Keratinocyte (primary cell): ENCODE measurements around the gene RGS3. TPM values are rescaled to one million over a fixed set of nuclear protein-coding genes. Genes with fewer than 3 reads are reported as not detected.

ENCODE experiments used
- DNase-seq: peaks from one replicate; pipeline ENCODE4 v3.0.0-alpha.2; 2011; ENCODE audit warnings: low read depth, missing footprints, low spot score
- FAIRE-seq: peaks from 2 replicates; lab custom pipeline; 2011; peaks lifted over from hg19 to GRCh38; lab: Jason Lieb, UNC
- H2AFZ ChIP-seq: 2 replicates; pipeline ENCODE4 v1.6.0; 2012; ENCODE audit warnings: low read length, control low read depth, inconsistent platforms; ENCODE audit not compliant: control insufficient read depth
- H3K27ac ChIP-seq: 2 replicates; pipeline ENCODE4 v1.5.1; 2011; ENCODE audit warnings: low read length; ENCODE audit not compliant: control insufficient read depth, insufficient read depth
- H3K27me3 ChIP-seq: 3 replicates; pipeline ENCODE4 v1.6.0; 2011; ENCODE audit warnings: low read length; ENCODE audit not compliant: control insufficient read depth, insufficient read depth; ENCODE audit errors: extremely low read depth
- H3K36me3 ChIP-seq, 2 experiments: 2 replicates in 1 of 2; 3 replicates in 1 of 2; pipeline ENCODE4 v1.5.1; 2011; ENCODE audit warnings: low read length in 2 of 2, mild to moderate bottlenecking in 1 of 2; ENCODE audit not compliant: control insufficient read depth in 2 of 2, insufficient read depth in 2 of 2; ENCODE audit errors: extremely low read depth in 1 of 2
- H3K4me1 ChIP-seq: 3 replicates; pipeline ENCODE4 v1.5.1; 2011; ENCODE audit warnings: low read length; ENCODE audit not compliant: control insufficient read depth, insufficient read depth; ENCODE audit errors: extremely low read depth
- H3K4me2 ChIP-seq: 3 replicates; pipeline ENCODE4 v1.6.0; 2011; ENCODE audit warnings: low read depth, low read length; ENCODE audit not compliant: control insufficient read depth, insufficient read depth; ENCODE audit errors: extremely low read depth
- H3K4me3 ChIP-seq, 3 experiments: fragments of 200-600 bp in 1 of 3; sonication (generic) in 1 of 3; 2 replicates in 2 of 3; 3 replicates in 1 of 3; pipeline ENCODE4 v1.5.1; 2011 to 2016; ENCODE audit warnings: low read length in 3 of 3, mild to moderate bottlenecking in 3 of 3, control low read depth in 2 of 3, inconsistent platforms in 1 of 3, low read depth in 1 of 3, mixed read lengths in 1 of 3, mixed run types in 1 of 3, moderate library complexity in 1 of 3; ENCODE audit not compliant: control insufficient read depth in 2 of 3, insufficient read depth in 2 of 3; ENCODE audit errors: extremely low read depth in 1 of 3
- H3K79me2 ChIP-seq: 2 replicates; pipeline ENCODE4 v1.6.0; 2012; ENCODE audit warnings: low read length; ENCODE audit not compliant: control insufficient read depth, insufficient read depth
- H3K9ac ChIP-seq: 3 replicates; pipeline ENCODE4 v1.6.0; 2011; ENCODE audit warnings: low read length; ENCODE audit not compliant: control insufficient read depth, insufficient read depth; ENCODE audit errors: extremely low read depth
- H3K9me1 ChIP-seq: 3 replicates; pipeline ENCODE4 v1.6.0; 2011; ENCODE audit warnings: low read length; ENCODE audit not compliant: control insufficient read depth, insufficient read depth; ENCODE audit errors: extremely low read depth
- H3K9me3 ChIP-seq: 2 replicates; pipeline ENCODE4 v1.5.1; 2012; ENCODE audit warnings: low read depth, low read length; ENCODE audit not compliant: control insufficient read depth
- H4K20me1 ChIP-seq: 3 replicates; pipeline ENCODE4 v1.6.0; 2011; ENCODE audit warnings: low read length; ENCODE audit not compliant: control insufficient read depth, insufficient read depth; ENCODE audit errors: extremely low read depth
- EZH2 ChIP-seq: IDR thresholded peaks from one replicate; pipeline ENCODE4 v1.6.1; 2012; ENCODE audit warnings: inconsistent platforms, mild to moderate bottlenecking, low read length, moderate library complexity
- dilution Hi-C: fragments of 300-500 bp; cut with MboI; formaldehyde crosslinking; loops from one replicate; pipeline ENCODE4 v1.7.0; 2020; ENCODE audit warnings: low sequenced_read_pairs; ENCODE audit not compliant: extremely low pct_ligation_motif_present
- polyA plus RNA-seq, 5 experiments: library from polyadenylated mRNA; depleted of rRNA in 3 of 5; stranded (reverse) in 3 of 5; stranded (forward) in 1 of 5; unstranded in 1 of 5; fragments of >200 nt; gene quantifications; 1 replicate in 1 of 5; 2 replicates in 3 of 5; 3 replicates in 1 of 5; pipeline versions ENCODE4 v1.2.1 to v1.2.3, GENCODE V29; 2011 to 2012; ENCODE audit warnings: missing spikeins in 2 of 5, low read depth in 1 of 5, low replicate concordance in 1 of 5
- TF ChIP-seq, protein P1 (sequence below), 3 experiments: IDR thresholded peaks in 1 of 3; conservative IDR thresholded peaks in 1 of 3; optimal IDR thresholded peaks in 1 of 3; 2 replicates in 2 of 3; 3 replicates in 1 of 3; pipeline versions ENCODE3 to v1.5.1; 2011; ENCODE audit warnings: low read length in 3 of 3, mild to moderate bottlenecking in 3 of 3, moderate library complexity in 2 of 3, control low read depth in 1 of 3, inconsistent platforms in 1 of 3; ENCODE audit not compliant: insufficient read depth in 2 of 3; ENCODE audit errors: extremely low read depth in 1 of 3

RGS3 gene
- polyA plus RNA-seq, 1 donor (not counting 4 experiments of a cell fraction or from before 2014, with no cell fraction given): 19.6 TPM

DNA sequence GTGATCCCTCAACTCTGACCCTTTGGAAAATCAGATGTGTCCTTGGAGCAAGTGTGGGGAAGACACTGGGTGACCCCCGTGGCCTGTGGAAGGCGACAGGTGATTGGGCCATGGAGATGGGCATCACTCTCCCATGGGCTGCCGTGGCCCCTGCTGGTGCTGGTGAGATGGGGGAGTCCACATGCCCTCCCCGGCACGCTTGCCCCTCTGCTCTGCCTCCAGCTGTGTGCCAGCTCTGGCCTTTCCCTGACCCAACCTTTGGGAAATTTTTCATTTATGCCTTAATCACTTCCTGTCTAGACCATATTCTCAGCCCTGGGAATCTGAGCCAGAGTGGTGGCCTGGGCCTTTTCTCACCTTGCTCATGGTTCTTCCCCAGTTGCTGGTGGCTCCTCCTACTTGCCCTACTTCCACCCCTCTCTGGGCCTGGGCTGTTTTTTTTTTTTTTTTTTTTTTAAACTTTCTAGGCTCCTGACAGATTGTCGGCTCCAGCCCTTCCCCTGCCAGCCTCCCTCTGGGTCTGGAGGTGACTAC, 56.6 kb downstream of the RGS3 start:
- H3K9me1 ChIP-seq: no peaks in the 10 kb centered on the region
- TF ChIP-seq, protein P1, sequence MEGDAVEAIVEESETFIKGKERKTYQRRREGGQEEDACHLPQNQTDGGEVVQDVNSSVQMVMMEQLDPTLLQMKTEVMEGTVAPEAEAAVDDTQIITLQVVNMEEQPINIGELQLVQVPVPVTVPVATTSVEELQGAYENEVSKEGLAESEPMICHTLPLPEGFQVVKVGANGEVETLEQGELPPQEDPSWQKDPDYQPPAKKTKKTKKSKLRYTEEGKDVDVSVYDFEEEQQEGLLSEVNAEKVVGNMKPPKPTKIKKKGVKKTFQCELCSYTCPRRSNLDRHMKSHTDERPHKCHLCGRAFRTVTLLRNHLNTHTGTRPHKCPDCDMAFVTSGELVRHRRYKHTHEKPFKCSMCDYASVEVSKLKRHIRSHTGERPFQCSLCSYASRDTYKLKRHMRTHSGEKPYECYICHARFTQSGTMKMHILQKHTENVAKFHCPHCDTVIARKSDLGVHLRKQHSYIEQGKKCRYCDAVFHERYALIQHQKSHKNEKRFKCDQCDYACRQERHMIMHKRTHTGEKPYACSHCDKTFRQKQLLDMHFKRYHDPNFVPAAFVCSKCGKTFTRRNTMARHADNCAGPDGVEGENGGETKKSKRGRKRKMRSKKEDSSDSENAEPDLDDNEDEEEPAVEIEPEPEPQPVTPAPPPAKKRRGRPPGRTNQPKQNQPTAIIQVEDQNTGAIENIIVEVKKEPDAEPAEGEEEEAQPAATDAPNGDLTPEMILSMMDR (optimal IDR thresholded peaks at IDR 0.05 in 1 of 3, IDR thresholded peaks at IDR 0.05 in 1 of 3, conservative IDR thresholded peaks at IDR 0.05 in 1 of 3; ENCODE audit: extremely low read depth in 1 of 3, insufficient read depth in 2 of 3, low read length in 3 of 3): no peak
- TF ChIP-seq EZH2: no peak
- H3K27me3 ChIP-seq: peaks cover 3% of the 10 kb centered on the region
- dilution Hi-C loops: no loop called here
- no peaks in the 10 kb centered on the region for H3K36me3 ChIP-seq
- H3K4me2 ChIP-seq: peak overlapping the region; percentile 3
- no peak overlapping the region for H3K9ac ChIP-seq
- DNase-seq (no peak), FAIRE-seq (no peak)
- H3K9me3 ChIP-seq: no peaks in the 10 kb centered on the region
- H3K4me1 ChIP-seq: peaks cover 4% of the 10 kb centered on the region
- no peak overlapping the region for H3K27ac ChIP-seq
- no peaks in the 10 kb centered on the region for H4K20me1 ChIP-seq
- no peak overlapping the region for H2AFZ ChIP-seq
- no peaks in the 10 kb centered on the region for H3K79me2 ChIP-seq
- H3K4me3 ChIP-seq: no peak overlapping the region

GRCh38 chr9:113521693-113522255, 58.2 kb downstream of the RGS3 start:
- Histone ChIP-seq H3K79me2 (no peaks in the 10 kb centered on the region), H3K4me3 (no peak overlapping the region), H3K9me1 (no peaks in the 10 kb centered on the region), H3K4me2 (no peak overlapping the region), H3K27ac (no peak overlapping the region), H2AFZ (no peak overlapping the region), H4K20me1 (no peaks in the 10 kb centered on the region), H3K9ac (no peak overlapping the region), H3K36me3 (no peaks in the 10 kb centered on the region), H3K27me3 (peaks cover 3% of the 10 kb centered on the region), H3K4me1 (peaks cover 4% of the 10 kb centered on the region), H3K9me3 (no peaks in the 10 kb centered on the region)
- no peak for DNase-seq
- dilution Hi-C loops: no loop called here
- no peak for TF ChIP-seq EZH2
- TF ChIP-seq, protein P1 (optimal IDR thresholded peaks at IDR 0.05 in 1 of 3, IDR thresholded peaks at IDR 0.05 in 1 of 3, conservative IDR thresholded peaks at IDR 0.05 in 1 of 3; ENCODE audit: extremely low read depth in 1 of 3, insufficient read depth in 2 of 3, low read length in 3 of 3): no peak
- no peak for FAIRE-seq
